ENCODE results near the gene TGFBR3. TPM values are rescaled to one million over a fixed set of nuclear protein-coding genes. Genes with fewer than 3 reads are reported as not detected.

TGFBR3 gene
- 8.2 and 10.0 TPM in 2 replicates for total RNA-seq

DNA sequence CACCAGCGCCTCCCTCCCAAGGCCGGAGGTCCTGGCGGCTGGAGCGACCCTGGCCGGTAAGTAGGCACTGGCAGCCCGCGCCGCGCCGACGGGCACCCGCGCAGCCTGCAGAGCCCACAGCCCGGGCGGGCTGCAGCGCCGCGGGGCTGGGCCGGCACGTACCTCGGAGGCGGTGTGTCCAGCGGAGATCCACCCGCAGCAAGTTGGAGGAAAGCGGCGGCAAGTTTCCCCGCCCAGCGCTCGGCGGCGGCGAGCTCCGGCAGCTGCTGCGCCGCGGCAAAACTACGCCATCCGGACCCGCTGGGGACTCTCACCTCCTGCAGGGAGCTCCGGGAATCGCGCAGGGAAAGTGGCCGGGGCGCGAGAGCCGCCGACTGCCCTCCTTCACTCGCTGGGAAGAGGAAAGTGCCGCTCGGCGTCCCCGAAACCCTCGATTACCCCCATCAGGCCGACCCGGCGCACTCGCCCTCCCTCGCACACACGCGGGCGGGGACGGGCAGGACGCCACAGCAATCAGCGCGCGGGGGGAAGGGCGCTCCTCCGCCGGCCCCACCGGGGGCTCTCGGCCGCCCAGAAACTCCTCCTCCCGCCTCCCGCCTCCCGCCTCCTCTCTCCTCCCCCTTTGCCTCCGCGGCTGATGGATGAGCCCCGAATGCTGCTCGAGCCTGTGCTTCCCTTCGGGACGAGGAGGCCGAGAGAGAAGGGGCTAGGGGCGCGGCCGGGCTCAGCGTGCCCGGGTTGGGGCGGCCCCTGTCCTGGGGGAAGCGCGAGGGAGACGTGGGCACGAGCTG is at the start of gene TGFBR3:
TSS of gene TGFBR3 (minus strand) at position 436 of the 791 bp plus-strand sequence. CDS start 24,620 bp downstream, outside the sequence.
- DNase-seq (ENCODE audit: extremely low read depth, low read depth, low spot score) = no peak

DNA sequence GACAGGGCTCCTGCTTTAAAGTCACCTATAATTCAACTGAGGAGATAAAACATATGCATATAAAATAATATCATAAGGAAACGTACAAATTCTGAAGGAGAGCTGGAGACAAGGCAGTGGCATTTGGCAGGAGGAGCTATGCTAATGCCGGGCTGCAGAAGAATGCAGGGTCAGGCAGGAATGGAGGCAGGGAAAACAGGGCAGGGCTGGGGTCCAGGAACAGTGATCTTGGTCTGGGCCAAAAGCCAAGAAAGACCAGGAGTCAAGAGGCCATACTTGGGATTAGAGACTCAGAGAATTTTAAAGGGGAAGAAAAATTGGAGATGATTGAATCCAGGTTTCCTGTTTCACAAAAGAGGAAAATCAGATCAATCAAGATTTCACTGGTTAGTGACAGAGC is 43.3 kb upstream of the TGFBR3 start:
- no peak for DNase-seq (ENCODE audit: extremely low read depth, low read depth, low spot score)

DNA sequence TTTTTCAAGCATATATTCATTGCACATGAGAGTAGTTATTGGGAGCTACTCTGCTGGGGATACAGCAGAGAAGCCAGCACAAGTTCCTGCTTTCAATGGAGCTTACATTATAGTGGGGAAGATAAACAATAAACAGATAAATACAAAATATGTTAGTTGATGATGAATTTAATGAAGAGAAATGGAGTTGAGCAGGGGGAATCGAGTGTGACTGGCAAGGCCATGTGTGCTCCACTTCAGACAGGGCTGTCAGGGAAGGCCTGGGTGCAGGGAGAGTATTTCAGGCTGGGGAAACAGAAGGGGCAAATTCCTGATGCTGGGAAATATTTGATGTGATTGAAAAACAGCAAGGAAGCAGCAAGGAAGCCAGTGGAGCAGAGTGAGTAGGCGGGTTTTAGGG is 42.1 kb upstream of the TGFBR3 start:
- no peak for DNase-seq (ENCODE audit: extremely low read depth, low read depth, low spot score)

DNA sequence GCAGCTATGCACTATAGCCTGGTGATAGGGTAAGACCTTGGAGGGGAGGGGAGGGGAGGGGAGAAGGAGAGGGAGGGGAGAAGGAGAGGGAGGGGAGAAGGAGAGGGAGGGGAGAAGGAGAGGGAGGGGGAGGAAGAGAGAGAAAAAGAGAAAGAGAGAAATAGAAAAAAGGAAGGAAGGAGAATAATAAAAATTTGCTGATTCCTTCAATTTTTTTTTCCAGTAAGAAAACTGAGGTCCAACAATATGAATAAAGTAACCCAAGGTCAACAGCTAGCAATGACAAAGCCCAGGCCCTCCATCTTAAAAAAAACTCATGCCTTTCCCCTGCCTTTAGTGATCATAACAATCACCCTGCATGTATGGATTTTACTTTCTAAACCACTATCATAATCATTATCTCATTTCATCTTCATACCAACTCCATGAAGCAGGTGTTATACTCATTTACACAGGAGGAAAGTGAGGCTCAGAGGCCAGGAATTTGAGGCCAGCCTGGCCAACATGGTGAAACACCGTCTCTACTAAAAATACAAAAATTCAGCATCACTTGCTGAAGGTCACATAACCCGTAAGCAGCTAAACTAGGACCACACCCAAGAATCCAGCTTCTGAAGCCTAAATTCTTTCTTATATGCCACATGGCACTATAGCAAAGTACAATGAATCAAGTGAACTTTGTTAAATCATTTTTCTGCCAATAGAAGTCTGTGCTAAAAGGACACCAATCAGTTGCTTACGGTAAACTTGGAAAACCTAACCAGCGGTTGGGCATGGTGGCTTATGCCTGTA is 39.9 kb upstream of the TGFBR3 start:
- DNase-seq (ENCODE audit: extremely low read depth, low read depth, low spot score) = no peak

DNA sequence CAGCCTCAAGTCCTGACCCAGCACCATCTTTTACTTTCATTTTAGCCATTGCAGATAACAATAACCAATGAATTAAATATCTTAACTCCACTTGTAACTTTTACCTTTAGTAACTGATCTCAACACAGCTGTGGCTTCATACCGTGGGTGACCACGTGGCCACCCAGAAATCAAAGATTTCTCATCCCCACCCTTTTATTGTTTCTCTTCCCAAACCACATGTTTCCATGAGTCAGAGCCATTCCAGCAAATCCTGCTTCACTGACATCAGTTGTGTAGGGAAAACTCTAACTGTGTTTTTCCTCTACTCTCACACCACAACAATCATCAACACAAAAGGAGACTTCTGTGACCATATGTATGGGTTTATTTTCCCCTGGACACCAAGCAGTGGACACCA is 38.2 kb upstream of the TGFBR3 start:
- DNase-seq (ENCODE audit: extremely low read depth, low read depth, low spot score) = no peak

DNA sequence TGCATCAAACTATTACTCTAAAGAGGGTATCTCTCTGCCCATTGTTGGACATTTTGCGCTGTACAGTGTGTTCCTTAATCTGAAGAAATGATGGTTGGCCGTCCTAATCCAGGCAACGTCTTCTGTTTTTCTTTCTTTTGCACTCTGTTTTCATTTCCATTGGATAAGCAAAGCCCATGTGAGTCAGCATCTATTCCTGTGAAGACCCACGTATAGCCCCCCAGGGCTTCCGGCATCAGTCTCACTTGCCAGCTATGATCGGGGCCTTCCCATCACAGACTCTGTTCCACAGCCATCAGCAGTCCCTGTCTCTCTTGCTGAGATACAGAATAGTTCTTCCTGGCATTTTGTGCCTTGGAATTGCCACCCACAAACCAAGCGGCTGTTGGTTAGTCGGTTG is 34.0 kb upstream of the TGFBR3 start:
- DNase-seq (ENCODE audit: extremely low read depth, low read depth, low spot score) = no peak

DNA sequence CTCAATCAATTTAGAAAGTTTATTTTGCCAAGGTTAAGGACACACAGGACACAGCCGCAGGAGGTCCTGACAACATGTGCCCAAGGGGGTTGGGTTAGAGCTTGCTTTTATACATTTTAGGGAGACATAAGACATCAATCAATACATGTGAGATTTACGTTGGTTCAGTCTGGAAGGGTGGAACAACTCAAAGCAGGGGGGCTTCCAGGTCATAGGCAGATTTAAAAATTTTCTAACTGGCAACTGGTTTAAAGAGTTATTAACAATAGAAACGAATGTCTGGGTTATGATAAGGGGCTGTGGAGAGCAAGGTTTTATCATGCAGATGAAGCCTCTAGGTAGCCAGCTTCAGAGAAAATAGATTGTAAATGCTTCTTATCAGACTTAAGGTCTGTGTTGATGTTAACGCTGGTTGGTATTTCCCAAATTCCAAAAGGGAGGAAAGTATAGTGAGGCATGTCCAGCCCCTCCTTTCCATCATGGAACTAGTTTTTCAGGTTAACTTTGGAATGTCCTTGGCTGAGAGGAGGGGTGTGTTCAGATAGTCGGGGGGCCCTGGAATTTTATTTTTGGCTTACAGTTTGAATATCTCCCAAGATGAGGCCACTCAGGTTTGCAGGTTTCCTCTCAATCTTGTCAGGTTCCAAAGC is 31.0 kb upstream of the TGFBR3 start:
- no peak for DNase-seq (ENCODE audit: extremely low read depth, low read depth, low spot score)

DNA sequence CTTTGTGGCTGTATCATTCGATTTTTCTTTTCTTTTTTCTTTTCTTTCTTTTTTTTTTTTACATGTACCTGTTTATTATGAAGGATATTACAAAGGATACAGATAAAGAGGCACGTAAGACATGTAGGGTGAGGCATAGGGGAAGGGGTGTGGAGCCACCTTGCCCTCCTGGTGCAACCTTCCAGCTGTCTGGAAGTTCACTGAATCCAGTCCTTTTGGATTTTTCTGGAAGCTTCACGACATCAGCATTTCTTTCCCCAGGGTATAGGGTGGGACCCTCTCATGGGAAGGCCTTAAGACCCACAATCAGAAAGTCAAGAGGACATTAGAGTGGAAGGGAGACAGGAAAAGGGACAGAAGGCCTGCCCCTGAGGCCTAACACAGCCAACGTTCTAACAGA is 30.1 kb upstream of the TGFBR3 start:
- no peak for DNase-seq (ENCODE audit: extremely low read depth, low read depth, low spot score)

DNA sequence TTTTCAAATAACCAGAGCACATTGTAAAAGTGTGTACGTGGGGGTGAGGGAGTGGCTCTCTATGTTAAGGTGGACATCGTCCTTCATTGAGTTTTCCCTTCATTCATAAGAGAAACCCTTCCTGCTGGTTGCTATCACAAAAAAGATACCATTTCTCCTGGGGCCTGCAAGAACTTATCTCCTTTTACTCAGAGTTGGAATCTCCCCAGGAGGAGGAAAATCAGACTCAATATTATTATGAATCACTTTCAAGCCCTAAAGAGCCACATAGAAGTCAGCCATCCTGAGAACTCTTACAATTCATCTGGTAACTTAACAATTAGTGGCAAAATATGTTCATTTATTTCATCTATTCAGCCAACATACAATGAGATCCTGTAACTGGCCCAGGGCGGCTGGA is 27.1 kb upstream of the TGFBR3 start:
- no peak for DNase-seq (ENCODE audit: extremely low read depth, low read depth, low spot score)

DNA sequence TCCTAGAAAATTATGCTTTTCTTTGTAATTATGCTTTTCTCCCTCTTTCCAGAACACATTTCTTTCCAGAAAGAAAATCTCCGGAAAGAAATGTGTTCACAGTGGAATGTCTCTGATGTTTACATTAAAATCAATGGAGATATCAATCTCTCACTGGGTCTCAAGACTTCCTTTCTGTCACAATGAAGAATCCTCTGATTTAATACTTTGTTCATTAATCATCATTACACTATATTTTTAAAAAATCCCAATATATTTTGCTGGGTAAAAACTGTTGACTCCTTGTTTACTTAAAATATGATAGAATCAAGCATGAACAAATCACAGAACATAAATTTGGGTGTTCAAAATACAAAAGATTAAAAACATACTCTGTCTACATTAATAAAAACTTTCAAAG is 26.3 kb upstream of the TGFBR3 start:
- no peak for DNase-seq (ENCODE audit: extremely low read depth, low read depth, low spot score)

DNA sequence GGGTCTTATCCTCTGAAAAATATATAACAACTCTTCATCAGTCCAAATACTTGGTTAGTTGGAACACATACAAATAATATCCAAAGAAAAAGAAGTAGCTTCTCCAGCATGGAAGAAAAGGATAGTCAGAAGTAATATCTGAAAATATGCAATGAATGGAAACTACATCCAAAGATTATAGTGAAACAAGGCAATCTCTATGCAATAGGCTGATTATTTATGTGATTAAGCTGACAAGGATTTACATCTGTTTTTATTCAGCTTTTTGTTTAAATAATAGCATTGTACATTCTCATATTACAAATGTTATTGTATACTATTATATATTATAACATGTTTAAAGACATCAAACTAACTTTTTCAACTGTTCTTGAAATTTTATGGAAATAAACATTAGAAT is 15.3 kb upstream of the TGFBR3 start:
- DNase-seq (ENCODE audit: extremely low read depth, low read depth, low spot score) = no peak

DNA sequence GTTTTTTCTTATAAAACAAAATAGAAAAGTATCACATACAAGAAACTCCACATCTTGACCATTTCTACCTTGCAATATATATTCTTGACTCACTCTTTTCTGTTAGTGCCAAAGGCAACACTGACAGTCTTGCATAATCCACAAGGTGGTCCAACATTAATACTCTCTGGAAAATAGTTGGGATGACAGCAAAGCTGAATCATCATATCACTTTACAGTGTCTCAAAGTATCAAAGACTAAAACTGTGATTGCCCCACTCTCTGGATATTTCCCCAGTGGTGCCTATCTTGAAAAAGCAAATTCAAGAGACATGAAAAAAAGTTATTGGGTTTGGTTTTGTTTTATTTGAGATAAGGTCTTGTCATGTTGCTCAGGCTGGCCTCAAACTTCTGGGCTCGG is 14.6 kb upstream of the TGFBR3 start:
- DNase-seq (ENCODE audit: extremely low read depth, low read depth, low spot score) = no peak

DNA sequence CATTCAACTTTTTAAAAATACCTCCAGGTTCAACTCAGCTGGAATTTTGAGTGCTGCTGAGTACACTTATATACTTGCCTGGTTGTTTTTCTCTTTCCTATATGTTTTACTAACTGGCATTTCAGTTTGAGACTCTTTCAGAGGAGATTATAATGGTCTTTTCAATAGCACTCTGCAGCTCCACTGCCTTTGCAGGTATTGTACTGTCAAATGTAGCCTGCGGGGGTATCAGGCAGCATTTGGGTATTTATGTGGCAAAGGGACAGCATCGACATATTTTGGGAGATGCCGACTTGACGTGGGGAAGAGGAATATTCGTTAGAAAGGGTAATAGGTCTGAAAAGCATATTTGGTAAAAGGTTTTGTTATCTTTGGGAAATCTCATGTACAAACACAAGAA is 11.1 kb upstream of the TGFBR3 start:
- DNase-seq (ENCODE audit: extremely low read depth, low read depth, low spot score) = no peak

DNA sequence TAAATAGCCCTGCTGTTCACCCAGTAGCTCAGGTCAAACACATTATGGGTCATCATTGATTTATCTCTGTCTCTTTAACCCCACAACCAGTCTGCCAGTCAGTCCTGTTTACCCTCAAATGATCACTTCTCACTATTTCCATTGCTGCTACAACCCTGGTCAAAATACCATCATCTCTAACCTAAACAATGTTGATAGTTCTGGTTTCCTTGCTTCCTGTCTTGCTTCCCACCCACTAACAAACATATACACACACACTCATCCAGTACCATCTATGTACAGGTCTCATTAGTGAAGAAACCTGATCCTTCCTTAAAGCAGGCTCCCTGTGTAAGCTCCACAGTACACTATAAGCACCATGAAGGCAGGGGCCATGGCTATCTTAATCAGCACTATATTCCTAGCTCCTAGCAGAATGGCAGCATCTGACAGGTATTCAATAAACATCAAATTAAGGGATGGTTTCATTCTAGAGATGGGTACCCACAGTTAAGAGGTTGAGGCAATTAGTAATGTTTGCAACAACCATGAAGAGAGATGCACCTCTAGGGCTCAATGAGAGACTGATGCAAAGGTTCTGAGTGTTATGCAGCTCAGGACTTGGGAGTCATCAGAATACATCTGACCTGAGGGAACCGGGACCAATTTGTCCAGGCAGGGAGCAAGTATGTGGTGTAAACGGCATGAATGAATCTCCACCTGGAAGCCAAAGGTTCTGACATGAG is 10.0 kb upstream of the TGFBR3 start:
- no peak for DNase-seq (ENCODE audit: extremely low read depth, low read depth, low spot score)

DNA sequence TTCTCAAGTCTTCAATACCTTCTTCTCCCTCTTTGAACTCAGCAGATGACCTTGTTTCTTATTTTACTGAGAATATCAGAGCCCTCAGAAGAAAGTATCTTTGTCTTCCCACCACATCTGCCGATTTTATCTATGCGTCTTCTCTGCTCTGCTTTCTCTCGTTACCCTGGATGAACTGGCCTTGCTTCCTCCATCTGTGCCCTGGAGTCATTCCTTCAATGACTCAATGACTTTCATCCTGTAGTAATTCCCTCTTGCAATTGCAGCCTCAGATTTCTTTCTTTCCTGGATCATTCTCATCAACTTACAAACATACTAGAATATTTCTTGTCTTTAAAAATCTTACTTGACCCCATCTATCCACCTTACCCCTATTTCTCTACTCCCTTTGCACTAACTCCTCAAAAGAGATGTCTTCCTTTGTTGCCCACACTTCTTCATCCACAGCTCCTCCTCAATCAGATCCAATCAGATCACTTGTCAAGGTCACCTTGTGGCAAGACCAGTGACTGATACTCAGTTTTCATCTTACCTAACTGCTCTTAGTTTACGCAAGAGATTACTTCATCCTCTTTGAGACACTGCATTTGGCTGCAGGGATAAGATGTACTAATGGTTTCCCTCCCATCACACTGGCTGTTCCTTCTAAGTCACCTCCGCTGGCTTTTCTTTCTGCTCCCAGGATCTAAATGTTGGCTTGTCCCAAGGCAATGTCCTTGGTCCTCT is 8.2 kb upstream of the TGFBR3 start:
- no peak for DNase-seq (ENCODE audit: extremely low read depth, low read depth, low spot score)

DNA sequence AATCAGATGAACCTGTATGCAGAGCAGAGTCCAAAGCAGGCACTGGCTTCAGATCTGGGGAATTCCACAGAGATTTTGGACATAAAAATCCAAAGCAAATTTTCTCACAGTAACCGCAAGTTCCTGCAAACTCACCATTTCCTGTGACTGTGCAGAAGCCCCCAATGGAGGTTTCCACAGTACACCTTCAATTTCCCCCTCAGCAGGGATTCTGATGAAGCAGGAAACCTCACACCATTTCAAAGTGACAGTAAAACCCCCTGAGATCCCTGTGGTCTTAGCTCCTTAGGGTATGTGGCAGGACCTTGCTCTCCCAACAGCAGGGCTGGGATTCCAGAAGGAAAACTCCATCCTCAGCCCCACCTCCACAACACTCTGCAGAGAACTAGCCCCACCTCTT is 6.0 kb upstream of the TGFBR3 start:
- DNase-seq (ENCODE audit: extremely low read depth, low read depth, low spot score) = no peak

DNA sequence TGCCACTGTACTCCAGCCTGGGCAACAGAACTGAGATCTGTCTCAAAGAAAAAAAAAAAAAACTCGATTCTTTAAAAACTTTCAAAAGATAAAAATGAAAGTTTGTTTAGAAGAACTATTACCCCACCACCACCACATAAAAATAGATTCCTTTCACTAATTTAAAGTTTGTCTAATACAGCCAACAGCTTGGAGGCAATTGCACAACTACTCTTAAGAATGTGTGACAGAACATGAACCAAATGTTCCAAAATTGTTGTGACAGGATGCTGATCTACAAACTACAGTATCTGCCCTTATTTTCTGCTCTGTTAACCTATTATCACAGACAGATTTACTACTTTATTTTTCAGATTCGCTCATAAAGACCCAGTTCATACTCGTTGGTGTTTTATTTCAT is 5.5 kb upstream of the TGFBR3 start:
- DNase-seq (ENCODE audit: extremely low read depth, low read depth, low spot score) = no peak

DNA sequence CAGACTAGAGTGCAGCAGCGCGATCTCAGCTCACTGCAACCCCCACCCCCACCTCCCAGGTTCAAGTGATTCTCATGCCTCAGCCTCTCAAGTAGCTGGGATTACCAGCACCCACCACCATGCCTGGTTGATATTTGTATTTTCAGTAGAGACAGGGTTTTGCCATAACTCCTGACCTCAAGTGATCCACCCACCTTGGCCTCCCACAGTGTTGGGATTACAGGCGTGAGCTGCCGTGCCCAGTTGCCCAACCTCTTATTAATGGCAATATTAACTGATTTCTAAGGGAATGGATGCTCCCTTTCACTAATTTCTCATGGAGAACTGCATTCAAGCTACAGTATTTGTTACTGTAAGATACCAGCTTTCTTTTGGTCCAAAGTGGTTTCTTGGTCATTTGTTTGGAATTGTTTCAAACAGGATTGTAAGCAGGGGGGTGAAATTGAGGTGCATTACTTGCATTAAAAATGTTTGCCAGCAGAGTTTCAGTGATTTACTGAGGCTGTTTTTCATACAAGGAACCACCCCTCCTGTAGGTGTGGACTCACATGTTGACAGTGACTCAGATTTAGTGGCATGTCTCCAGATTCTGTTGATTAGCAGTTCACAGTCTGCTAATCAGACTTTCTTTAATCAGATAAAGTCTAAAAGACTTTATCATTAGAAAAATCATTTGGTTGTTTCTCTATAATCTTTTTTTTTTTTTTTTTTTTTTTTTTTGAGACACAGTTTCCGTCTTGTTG is 3.9 kb upstream of the TGFBR3 start:
- DNase-seq (ENCODE audit: extremely low read depth, low read depth, low spot score) = no peak

DNA sequence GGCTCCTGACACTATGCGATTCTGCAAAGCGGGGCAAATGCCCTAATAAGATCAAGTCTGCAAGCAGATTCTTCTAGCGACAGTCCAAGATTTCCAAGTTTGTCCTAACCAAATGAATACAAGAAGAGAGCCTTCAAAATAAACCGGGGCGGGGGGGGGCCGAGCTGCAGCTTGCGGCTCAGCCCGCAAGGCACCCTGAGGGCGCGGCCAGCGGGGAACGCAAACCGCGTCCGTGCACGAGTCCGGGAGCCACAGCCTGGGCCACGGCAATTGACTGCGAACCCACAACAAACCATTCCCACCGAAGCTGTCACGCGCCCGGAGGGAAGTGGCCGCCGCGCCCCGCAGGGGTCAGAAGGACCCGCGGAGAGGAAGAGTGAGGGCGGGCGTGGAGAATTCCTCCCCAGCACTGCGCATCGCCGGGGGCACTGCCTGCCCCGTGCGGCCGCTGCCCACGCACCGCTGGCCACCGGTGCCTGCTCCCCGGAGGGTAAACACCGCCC is 687 bp downstream of the TGFBR3 start:
- no peak for DNase-seq (ENCODE audit: extremely low read depth, low read depth, low spot score)

Data from glomerular endothelial cell (primary cell).